Measurements from ENCODE around the gene GPR75.

The GPR75 gene

GRCh38 chr2:53811601-53812000 is 48.2 kb downstream of the GPR75 start:
- DNase-seq (ENCODE audit: low read depth in 2 of 3, low spot score in 1 of 3), result no peak
